ENCODE results near the gene MLC1.

The MLC1 gene

DNA sequence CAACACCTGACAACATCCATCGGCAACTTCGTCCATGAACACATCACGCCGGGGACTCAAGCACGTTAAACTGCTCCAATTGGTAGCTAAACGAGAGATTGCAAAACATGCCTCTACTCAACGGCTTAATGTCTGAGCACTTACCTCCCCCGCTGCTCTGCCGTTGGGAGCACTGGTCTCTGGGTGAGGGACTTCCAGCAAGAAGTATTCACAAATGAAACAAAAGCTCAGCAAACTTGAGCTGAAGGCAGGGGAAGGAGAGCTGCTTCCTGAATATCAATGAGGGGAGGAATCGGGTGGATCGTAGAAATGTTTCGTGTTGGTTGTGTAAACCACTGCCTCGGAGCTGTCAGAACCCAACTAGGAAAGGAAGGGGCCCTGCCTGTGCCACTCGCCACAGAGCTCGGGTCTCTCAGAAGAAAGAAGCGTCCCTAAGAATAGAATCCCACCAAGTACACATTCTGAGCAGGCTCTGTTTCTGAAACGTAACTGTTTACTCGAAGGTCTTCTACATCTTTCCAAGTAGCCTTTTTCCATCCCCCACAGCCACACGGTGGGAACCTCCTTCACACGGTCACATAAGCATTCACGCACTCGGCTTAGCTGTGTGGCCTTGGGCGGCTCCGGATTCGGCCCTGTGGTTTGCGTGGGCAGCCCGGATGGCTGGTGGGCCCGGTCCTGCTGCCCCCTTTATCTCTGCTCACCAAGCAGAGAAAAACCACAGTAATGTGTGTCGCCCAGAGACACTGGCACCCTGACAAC lies at the start of gene MLC1:
Gene MLC1 (minus strand): TSS at position 216 of the 762 bp plus-strand sequence. CDS start 524 bp downstream, outside the sequence.
- peak; percentile 52 for DNase-seq

DNA sequence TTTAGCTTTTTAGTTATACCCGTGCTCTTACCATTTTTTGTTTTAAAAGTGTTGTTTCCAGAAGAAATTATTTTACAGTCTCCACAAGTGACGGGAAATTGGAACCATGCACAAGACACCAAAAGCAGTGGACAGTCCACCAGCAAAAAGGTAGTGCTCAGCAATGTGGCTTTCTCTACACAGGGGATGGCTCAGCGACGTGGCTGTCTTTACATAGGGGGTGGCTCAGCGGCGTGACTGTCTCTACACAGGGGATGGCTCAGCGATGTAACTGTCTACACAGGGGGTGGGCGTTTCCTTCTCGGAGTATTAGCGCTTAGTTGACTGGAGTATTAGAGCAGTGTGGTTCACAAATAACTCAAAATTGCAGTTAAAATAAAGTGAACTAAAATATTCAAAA lies 49.3 kb upstream of the MLC1 start:
- DNase-seq, result no peak

DNA sequence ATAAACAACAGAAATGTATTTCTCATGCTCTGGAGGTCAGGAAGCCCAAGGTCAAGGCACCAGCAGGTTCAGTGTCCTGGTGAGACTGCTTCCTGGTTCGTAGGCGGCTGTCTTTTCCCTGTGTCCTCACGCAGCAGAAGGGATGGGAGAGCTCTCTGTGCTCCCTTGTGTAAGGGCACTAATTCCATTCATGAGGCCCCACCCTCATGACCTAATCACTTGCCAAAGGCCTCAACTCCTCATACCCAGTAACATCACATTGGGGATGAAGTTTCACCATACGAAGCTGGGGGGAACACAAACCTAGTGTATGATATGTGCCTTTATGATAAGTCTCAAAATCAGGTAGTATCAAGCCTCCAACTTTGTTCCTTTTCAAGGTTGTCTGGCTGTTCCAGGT lies 46.7 kb upstream of the MLC1 start:
- no peak for DNase-seq

DNA sequence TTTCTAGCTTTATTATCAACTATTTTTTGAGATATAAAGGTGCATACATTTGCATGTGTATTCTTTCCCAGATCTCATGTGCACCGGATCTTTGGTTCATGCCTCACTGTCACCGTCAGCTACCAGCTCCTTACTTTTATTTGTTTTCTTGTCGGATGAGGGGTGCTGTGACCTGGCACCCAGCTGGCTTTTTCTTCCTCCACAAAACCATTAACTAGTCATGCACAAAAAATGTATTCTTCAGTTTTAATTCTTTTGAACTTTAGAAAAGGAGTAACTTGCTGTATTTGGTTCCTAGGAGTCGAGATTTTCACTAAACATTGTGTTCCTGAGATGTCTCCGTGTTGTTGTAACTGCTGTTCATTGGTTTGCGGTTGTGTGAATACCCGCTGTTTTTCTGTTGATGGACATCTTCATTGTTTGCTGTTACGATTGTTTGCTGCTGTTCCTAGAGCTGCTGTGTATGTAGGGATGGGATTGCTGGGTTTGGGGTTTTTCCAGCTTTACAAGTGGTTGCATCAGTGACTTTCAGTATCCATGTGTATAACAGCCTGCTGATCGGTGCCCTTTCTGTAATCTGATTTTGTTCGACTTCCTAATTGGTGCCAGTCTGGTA lies 44.0 kb upstream of the MLC1 start:
- no peak for DNase-seq

DNA sequence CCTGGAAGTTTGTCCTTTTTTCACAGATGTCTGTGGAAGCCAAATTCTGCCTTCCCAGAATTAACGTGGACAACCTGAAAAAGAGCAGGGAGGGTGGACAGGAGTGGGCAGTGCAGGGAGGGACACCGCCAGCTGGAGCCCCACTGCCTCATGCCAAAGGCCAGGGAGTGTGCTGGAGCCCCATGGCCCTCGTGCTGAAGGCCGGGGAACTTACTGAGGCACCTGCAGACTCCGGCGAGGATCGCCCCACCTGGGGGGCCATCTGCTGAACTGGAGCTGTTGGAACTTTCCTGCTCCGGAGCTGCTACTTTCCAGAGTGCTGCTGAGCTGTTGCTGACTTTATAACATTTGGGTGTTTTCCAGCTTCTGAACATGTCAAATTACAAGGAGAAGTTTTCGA lies 39.8 kb upstream of the MLC1 start:
- no peak for DNase-seq

DNA sequence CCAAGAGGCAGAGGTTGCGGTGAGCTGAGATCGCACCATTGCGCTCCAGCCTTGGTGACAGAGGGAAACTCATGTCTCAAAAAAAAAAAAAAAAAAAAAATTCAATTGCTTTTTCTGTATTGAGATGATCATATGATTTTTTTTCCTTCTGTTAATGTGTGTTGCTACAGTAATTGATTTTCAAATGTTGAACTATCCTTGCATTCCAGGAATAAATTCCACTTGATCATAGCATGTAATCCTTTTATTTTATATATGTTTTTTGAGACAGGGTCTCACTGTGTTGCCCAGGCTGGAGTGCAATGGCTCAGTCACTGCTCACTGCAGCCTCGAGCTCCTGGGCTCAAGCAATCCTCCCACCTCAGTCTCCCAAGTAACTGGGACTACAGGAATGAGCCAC lies 37.9 kb upstream of the MLC1 start:
- DNase-seq, result no peak

DNA sequence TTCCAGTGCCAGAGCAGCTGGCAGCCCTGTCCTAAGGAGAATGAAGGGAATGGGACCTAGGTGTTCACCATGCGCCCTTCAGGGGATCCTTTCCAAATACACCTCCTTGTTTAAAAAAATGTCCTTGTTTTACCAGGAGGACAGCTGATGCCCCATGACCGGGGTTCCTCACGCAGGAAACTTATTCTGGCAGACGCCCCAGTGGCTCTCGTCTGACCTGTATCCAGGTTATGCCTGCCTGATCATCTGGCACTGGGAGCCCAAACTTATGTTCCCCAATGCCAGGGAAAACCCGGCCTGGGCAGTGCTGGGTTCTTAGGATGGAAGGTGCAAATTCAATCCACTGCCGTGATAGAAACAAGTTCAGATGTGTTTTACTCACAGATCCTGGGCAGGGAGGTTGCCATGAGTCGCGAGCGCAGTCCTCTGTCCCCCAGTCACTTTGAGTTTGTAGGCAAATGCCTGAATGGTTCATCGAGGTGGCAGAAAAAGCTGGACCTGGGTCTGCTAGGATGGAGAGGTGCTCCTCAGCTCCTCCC lies 36.0 kb upstream of the MLC1 start:
- no peak for DNase-seq

DNA sequence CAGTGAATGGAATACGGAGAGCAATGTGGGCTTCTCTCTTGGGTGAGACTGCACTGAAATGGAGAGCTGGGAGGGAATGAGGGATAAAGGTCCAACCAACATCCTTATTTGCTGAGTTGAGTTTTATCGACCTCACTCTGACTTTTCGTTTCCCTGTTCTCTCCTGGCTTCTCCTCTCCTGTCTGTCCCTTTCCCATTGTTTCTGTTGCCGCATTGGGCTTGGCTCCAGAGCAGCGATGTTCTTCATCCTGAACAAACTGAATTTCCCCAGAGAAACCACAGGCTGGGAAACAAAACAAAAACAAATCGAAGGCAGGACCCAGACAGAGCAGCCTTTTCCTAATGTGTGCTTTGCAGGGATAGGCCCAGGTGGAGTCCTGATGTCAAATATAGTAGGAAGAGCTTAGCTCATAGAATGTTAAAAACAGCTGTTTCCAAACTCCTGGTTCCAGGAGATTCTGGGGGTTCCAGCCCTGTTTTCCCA lies 34.6 kb upstream of the MLC1 start:
- DNase-seq, result no peak

DNA sequence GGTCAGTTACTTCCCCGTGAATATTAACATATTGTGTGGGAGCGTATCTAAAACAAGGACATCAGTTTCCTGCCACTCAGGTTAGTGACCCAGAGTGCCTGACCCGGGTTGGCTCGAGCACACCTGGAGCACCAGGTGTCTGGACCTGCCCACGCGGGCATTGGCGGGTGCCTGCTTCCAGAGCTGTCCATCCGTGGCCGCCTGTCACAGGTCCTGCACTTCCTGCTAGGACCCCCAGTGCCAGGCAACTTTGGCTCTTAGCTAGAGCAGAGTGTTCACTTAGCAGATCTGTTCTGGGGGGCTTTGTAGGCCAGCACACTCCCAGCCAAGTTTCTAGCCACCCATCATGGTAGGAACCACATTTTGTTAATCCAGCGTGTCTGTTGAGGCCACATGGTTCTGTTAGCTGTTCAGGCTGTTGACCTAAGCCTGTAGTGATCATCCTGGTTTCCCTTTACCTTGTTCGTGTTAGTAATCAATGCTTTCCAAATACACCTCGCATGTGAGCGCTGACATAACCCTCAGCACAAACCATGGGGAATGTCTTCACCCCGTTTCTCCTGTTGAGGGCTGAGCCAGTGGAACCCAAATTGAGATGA lies 34.0 kb upstream of the MLC1 start:
- DNase-seq, result no peak

DNA sequence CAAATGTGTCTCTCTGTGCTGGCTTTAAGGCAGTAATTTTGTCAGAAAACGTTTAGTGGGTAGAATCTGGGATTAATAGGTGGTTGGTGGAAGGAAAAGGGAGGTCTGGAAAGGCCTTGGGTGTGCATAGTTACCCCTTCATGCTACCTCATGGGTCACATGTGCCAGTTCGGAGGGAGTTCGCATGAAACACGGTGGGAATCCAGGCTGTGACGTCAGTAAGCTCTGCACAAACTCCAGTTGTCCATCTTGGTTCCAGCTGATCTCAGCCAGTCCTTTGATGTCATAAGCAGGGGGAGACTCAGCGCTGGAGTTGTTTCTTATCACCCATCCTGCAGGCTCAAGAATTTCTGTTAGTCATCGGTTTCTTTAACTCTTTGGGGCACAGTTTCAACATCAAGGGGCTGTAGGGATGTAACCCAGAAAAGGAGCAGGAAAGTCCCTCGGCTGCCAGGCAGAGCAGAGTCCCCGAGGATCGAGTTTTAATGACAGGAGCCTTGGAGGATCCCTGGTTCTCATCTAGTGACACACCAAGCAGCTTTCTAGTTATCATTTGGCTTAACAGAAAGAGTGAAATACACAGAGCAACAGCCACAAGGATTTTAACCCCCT lies 33.4 kb upstream of the MLC1 start:
- DNase-seq, result no peak

DNA sequence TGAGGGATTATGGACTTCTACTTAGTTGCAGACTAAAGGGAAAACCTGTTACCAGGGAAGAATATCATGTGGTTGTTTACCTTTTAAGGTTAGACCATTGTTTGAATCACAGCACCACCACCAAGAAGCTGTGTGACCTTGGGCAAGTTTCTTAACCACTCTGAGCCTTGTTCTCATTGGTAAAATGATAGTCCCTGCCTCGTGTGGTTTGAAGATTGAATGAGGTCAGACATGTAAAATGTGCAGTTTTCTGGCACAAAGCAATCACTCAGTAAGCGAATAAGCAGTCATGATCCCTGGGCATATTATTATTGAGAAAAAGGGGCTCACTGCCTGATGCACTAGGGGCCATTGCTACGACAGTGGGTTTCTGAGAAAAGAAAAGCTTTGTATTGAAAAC lies 32.9 kb upstream of the MLC1 start:
- DNase-seq, result no peak

DNA sequence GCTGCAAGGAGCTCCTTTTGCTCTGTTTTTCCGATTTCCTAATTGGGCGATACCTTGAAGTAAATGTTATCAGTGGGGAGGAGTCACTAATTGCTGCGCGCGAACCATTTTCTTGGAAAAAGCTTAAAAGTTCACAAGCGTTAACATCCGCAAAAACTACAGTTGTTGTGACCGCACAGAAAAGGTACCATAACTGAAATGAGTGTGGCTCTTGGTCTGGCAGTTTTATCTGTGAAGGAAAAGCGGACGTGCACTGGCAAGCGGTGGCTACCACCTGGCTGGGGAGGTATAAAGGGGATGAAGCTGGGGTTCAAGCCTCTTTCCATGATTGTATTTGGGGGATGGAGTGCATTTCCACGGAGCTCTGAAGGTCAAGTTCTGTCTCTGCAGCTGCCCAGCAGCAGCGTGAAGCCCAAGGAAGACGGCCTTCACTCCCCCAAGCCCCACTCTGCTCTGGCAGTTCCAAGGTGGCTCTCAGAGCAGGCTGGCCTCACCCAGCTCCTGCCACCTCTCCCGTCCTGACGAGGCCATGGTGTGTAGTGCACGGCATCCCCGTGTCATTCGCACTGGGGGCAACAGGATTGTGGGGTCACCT lies 32.0 kb upstream of the MLC1 start:
- no peak for DNase-seq

DNA sequence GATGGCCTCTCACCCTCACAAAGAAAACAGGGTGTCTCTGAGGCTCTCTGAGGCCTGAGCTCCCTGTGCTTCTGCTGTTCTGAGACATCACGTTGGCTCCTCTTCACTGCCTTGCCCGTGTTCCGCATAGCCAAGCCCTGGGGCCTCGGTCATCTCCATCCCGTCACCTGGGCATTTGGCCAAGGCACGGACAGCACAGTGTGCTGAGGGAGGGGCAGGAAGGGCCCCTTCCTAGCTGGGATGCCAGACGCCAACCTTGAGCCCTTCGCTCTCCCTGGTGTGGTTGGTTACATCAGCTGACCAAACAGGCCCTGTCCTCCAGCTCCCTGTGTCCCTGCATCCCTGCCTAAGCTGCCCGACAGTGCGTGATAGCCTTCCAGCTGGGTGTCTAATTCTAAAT lies 30.5 kb upstream of the MLC1 start:
- no peak for DNase-seq

DNA sequence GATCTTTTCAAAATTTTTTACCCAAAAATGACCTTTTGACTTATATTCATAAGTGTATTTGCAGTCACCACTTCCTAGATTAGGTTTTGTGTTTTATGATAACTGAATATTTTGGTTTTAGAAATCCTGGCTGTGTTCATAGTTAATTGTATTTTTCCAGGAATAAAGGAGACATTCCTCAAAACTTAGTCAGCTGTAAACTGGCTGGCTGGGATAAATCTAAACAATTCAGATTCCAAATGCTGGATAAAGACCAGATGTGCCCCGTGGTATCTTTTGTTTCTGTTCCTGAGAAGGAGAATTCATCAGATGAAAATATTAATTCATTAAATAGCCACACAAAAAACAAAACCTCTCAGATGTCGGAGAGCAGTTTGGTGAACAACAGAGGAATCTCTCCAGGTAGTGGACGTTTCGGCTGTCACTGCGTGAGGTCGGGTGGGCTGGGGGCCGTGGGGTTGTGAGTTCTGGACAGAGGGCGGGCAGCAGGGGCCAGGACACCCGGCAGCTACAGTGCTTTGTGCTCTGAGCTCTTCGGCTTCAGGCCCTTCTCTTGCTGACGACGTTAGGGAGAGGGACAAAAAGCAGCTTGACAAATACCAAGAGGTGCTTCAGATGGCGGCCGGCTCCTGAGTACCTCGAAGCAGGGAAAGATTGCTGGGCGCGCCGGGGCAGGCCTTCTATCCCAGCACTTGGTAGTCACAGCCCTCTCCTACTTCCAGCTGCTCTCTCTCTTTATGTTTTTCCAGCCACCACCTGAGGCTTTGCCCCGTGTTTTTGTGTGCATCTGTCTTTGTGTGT lies 29.2 kb upstream of the MLC1 start:
- DNase-seq, result no peak

DNA sequence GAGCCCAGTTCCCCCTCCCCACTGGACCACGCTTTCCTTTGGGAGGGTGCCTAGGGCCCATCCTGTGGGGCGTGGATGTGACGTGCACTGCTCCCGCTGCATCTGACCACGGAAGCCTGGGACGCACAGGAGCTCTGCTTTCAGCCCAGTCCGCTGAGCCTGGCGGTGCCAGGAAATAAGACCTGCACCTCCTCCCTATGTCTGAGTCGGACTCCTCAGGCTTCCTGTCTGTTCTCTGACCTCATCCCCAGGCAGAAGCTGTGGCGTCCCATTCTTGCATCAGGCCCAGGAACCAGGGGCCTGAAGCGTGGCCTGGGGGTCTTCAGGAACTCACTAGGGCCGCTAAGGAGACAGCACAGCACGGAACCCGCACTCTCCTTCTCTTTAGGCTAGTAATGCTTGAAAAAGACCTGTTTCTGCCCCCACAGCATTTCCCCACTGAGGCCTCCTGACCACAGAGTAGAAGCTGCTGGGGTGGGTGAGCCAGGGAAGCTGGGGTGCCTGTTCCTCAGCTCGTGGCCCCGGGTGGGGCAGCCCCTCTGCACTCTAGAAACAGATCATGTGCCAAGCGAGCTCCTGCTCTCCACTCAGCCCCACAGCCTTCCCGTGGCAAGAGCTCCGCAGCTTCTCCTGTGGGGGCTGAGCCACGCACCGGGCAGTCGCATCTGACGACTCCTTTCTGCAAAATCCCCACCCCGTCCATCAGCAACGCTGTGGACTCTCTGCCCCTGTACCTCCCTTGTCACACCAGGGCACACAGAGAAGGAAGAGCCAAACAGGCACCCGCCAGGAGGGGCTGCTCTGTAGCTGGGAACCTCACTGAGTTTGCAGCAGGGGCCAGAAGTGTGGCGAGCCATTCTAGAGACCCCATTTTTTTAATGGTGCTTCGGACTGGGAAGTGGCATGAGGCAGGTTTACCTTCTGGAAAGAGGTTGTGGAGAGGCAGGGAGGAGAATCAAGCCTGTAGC lies 27.2 kb upstream of the MLC1 start:
- no peak for DNase-seq

DNA sequence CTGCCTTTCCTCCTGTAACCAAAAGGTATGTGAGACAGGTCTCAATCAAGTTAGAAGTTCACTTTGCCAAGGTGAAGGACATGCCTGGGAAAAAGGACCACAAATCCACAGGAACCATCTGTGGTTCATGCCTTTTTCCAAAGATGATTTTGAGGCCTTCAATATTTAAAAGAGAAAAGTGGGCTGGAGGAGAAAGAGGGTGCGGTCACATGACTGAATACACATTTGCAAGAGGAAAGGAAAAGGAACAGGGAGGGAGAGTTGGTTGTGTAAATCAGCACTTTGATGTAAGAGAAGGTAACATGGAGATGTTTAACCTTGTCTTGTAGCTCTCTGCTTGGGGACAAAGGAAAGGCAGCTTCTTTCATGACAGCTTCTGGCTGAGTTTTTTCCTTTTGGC lies 25.8 kb upstream of the MLC1 start:
- no peak for DNase-seq

DNA sequence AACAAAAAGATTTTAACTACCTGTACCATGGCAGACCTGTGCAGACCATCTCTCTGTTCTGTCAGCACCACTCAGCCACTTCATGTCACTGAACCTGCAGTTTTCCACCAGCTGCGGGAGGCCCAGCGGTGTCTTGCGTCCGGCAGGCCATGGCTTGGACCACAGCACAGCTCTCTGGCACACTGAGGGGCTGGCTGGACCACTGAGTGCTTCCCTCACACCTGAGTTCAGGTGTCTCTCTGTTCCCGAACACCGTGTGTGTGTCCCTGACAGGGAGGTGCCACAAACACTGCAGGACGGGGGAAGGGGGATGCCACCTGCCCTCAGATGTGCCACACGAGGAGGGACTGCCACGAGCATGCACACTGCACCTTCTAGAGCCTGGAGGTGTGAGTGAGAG lies 22.3 kb upstream of the MLC1 start:
- DNase-seq, result no peak

DNA sequence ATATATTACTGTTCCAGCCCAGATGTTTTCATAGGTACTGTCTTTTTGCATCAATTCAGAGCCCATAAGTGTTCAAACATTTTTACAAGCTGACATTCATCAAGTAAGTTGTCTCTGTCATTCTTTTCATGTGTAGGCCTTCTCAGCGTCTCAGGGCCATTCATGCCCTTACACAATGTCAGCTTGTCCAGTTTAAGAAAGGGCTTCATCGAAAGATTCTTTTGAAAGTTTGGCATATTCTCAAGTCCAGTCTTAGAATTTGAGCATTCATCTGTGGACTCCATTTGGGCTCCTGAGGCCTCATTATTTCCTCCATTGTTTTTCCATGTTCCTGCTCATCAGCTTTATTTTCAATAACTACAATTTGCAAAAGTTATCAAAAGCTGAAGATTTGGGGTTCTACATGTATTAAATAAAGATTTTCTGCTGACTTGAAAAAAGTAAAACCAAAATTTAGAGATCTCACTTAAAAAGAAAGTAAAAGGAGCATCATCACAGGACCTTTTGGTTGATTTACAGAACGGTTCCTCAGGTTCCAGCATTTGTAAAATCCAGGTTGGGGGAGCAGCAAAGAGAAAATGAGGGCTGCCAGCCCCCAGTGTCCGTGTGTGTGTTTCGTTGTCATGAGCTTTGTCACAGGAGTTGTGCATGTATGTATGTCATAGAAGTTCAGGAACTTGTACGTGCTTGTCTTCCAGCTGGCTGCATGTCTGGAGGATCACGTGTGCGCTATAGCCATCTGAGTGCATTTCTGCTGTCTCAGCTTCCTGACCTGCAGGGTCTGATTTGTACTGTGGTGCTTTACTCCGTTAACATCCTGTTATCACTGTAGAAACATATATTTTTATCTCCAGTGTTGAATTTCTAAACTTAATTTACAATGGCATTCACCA lies 20.2 kb upstream of the MLC1 start:
- no peak for DNase-seq

DNA sequence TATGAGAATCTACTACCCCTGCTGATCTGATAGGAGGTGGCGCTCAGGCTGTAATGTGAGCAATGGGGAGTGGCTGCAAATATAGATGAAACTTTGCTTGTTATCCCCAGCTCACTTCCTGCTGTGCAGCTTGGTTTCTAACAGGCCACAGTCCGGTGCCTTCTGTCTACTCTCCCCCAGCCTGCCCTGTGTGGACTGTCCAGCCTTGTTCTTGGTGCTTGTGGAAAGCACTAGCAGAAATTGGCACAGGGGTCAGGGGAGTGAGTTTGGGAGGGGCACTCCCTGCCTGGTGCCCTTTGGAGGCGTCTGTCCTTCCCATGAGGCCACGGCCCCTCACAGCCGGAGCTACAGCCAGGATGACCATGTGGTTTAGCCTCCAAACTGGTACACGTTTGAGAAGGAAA lies 18.9 kb upstream of the MLC1 start:
- DNase-seq, result no peak

DNA sequence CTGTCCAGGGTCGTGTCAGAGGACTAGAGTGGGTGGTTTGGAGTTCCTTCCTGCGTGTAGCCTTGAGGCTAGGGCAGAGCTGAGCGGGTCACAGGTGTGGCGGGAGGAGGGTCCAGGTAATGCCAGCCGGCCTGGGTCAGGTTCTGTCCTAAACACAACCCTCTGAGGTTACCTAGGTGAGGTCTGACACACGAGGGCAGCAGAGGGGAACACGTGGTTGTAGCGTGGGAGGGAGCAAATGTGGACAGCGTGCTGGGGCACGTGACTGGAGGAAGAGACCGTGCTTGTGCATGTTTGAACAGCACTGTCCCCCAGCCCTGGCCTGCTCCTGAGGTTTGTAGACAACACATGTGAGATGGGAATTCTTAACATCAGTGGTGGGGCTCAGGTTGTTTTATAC lies 17.7 kb upstream of the MLC1 start:
- no peak for DNase-seq
